Pericardium fibroblast (primary cell): ENCODE data around the gene OR4D5. TPM values are rescaled to one million over a fixed set of nuclear protein-coding genes. Genes with fewer than 3 reads are reported as not detected.

Experiments
- total RNA-seq: library from RNA; depleted of rRNA; stranded (reverse); fragments of >200 nt; gene quantifications from 2 replicates; pipeline ENCODE4 v1.2.3, GENCODE V29; 2015

Gene OR4D5
- total RNA-seq, result not detected in 2 replicates

GRCh38 chr11:123939317-123939716 is at the start of gene OR4D5:
Gene OR4D5, plus strand, starts transcription at chr11:123939617. Its CDS starts 0 bp downstream, at chr11:123939617.

GRCh38 chr11:123901867-123902266 is 37.5 kb upstream of the OR4D5 start, which contains the start of gene OR8D4:
Gene OR8D4, plus strand, starts transcription at chr11:123902167. Its CDS starts 4,265 bp downstream, at chr11:123906432.

GRCh38 chr11:123943738-123944137 is 4.3 kb downstream of the OR4D5 start, which contains the start of gene OR6T1:
Gene OR6T1, minus strand, starts transcription at chr11:123943838. Its CDS starts 0 bp downstream, at chr11:123943838.

GRCh38 chr11:123977731-123978347 is 38.4 kb downstream of the OR4D5 start, which contains the start of gene OR10S1:
Gene OR10S1, minus strand, starts transcription at chr11:123977781. Its CDS starts 117 bp downstream, at chr11:123977664.

Other genes with a start within 250 kb of the OR4D5 start
- 3.1 and 8.3 TPM in 2 replicates for gene ZNF202, start 198.0 kb upstream of the OR4D5 start, total RNA-seq
- gene OR6X1, start 185.1 kb upstream of the OR4D5 start, total RNA-seq, result not detected in 2 replicates
- 1.6 TPM in 1 of 2 replicates, not detected in the other for gene OR6M1, start 133.3 kb upstream of the OR4D5 start, total RNA-seq
- not detected in 2 replicates for gene TMEM225, start 53.9 kb upstream of the OR4D5 start, total RNA-seq
- not detected in 2 replicates for gene OR8D4, start 37.5 kb upstream of the OR4D5 start, total RNA-seq
- gene OR6T1, start 4.2 kb downstream of the OR4D5 start, total RNA-seq, result not detected in 2 replicates
- not detected in 2 replicates for gene OR10S1, start 38.2 kb downstream of the OR4D5 start, total RNA-seq
- not detected in 2 replicates for gene OR10G6, start 55.5 kb downstream of the OR4D5 start, total RNA-seq
- gene OR10G4, start 73.4 kb downstream of the OR4D5 start, total RNA-seq, result not detected in 2 replicates
- gene OR10G9, start 83.4 kb downstream of the OR4D5 start, total RNA-seq, result not detected in 2 replicates
- not detected in 2 replicates for gene OR10G8, start 87.2 kb downstream of the OR4D5 start, total RNA-seq
- gene OR10G7, start 101.7 kb downstream of the OR4D5 start, total RNA-seq, result not detected in 2 replicates
- gene VWA5A, start 175.8 kb downstream of the OR4D5 start, total RNA-seq, result 7.2 and 15.6 TPM in 2 replicates
- not detected in 2 replicates for gene OR10D3, start 243.7 kb downstream of the OR4D5 start, total RNA-seq